ENCODE results near the gene TAS1R3.

Gene TAS1R3

DNA sequence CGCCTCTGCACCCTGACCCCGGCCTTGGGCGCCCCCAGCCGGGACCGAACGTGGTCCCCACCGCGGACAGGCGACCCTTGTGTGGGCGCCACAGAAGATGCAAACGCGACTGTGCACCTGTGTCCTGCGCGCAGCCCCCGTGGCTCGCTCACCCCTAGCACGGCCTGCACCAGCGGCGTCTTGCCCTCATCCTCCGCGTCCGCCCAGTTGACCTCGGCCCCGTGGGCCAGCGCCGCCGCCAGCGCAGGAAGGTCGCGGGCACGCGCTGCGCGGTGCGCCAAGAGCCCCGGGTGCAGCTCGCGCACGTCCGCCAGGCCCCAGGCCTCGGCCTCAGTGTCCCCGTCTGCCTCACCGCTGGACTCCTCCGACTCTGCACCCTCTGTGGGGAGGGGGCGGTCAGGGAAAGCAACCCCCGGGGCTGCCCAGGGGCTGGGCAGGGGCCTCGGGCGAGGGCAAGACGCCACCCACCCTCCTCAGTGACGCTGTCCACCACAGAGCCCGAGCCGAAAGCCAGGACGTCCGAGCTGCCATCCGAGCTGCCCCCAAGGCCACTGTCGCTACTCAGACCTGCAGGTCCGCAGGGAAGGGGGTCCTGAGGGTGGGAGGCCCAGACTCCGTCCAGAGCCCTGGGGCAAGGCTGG, 36.7 kb upstream of the TAS1R3 start:
- no peak overlapping the region for H3K4me3 ChIP-seq (ENCODE audit: low read depth, low read length)
- no peak for DNase-seq (ENCODE audit: low read depth)
- TF ChIP-seq, protein P1, sequence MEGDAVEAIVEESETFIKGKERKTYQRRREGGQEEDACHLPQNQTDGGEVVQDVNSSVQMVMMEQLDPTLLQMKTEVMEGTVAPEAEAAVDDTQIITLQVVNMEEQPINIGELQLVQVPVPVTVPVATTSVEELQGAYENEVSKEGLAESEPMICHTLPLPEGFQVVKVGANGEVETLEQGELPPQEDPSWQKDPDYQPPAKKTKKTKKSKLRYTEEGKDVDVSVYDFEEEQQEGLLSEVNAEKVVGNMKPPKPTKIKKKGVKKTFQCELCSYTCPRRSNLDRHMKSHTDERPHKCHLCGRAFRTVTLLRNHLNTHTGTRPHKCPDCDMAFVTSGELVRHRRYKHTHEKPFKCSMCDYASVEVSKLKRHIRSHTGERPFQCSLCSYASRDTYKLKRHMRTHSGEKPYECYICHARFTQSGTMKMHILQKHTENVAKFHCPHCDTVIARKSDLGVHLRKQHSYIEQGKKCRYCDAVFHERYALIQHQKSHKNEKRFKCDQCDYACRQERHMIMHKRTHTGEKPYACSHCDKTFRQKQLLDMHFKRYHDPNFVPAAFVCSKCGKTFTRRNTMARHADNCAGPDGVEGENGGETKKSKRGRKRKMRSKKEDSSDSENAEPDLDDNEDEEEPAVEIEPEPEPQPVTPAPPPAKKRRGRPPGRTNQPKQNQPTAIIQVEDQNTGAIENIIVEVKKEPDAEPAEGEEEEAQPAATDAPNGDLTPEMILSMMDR (IDR thresholded peaks at IDR 0.05; ENCODE audit: low read depth, low read length, missing control alignments), result no peak
- in situ Hi-C loops (cut with HindIII; ENCODE audit: low sequenced_read_pairs), result loop anchor here (25.0 kb wide), 1 partner anchor 157 kb away; no protein-coding TSS in a partner anchor

- in situ Hi-C loops (cut with HindIII; ENCODE audit: low sequenced_read_pairs), result loop anchor here (25.0 kb wide), 1 partner anchor 158 kb away; no protein-coding TSS in a partner anchor
- no peak for DNase-seq (ENCODE audit: low read depth)
- no peak overlapping the region for H3K4me3 ChIP-seq (ENCODE audit: low read depth, low read length)
- TF ChIP-seq, protein P1 (IDR thresholded peaks at IDR 0.05; ENCODE audit: low read depth, low read length, missing control alignments), result no peak
These were observed 35.7 kb upstream of the TAS1R3 start for GRCh38 chr1:1295154-1295923.

DNA sequence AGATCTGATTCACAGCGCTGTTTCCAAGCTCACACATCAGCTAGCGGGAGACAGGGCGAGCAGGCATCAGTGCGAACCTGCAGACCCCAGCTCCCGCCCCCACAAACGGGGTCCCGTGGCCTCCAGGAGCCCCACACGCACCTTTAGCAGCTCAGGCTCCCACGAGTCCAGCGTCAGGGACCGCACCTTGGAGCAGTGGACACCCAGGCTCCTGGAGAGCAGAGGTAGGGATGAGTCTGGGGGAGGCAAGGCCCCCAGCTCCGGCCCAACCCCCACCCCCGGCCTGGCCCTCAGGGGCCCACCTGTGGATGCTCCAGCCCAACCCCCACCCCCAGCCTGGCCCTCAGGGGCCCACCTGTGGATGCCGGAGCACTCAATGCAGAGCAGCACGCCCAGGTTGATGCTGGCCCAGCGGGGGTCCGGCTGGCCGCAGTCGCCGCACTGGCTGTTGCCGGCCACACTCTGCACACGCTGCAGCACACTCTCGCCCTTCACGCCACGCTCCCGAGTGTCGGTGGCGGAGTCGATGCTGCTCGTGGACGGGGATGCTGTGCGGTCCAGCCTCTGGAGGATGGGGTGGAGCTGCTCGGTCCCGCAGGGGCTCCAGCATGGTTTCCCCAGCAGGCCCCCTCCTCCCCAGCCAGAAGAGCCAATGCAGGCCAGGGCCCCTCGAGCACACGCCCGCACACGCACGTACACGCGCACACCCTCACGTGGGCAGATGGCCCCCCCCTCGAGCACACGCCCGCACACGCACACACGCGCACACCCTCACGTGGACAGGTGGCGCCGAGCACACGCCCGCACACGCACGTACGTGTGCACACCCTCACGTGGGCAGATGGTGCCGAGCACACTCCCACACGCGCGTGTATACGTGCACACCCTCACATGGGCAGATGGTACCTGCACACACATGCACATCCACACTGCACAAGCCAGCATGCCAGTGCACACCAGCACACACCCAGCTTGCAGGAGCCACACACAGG, 34.7 kb upstream of the TAS1R3 start:
- in situ Hi-C loops (cut with HindIII; ENCODE audit: low sequenced_read_pairs), result loop anchor here (25.0 kb wide), 1 partner anchor 159 kb away; no protein-coding TSS in a partner anchor
- no peak overlapping the region for H3K4me3 ChIP-seq (ENCODE audit: low read depth, low read length)
- DNase-seq (ENCODE audit: low read depth), result no peak

DNA sequence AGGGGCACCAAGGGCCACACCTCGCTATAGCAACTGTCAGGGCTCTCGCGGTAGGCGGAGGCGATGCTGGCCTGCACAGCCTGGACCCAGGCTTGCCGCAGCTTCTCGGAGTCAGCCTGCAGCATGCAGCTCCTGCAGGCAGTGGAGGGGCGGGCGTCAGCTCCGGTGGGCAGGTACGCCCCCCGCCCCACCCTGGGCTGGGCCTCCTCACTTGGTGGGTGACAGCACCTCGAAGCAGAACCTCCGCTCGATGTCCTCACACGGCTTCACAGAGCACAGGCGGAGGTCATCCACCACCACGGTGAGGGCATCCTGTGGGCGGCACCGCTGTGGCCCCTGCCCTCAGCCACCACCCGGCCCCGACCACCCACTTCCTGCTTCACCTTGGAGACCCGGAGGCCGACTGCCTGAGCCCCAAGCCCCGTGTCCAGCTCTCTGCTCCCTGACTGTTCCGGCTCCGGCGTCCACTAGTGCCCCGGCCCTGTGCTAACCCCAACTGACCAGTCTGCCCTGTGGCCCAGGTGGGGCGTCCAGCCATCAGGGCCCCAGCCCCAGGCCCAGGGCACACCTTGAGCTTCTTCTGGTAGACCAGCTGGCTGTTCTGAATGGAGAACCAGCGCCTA, 33.2 kb upstream of the TAS1R3 start:
- no peak for DNase-seq (ENCODE audit: low read depth)
- in situ Hi-C loops (cut with HindIII; ENCODE audit: low sequenced_read_pairs), result loop anchor here (25.0 kb wide), 1 partner anchor 161 kb away; no protein-coding TSS in a partner anchor
- TF ChIP-seq, protein P1 (IDR thresholded peaks at IDR 0.05; ENCODE audit: low read depth, low read length, missing control alignments), result no peak
- no peak overlapping the region for H3K4me3 ChIP-seq (ENCODE audit: low read depth, low read length)

More for the DNA sequence above, 34.7 kb upstream of the TAS1R3 start:
- TF ChIP-seq, protein P1 (IDR thresholded peaks at IDR 0.05; ENCODE audit: low read depth, low read length, missing control alignments), result no peak

- no peak overlapping the region for H3K4me3 ChIP-seq (ENCODE audit: low read depth, low read length)
- in situ Hi-C loops (cut with HindIII; ENCODE audit: low sequenced_read_pairs), result loop anchor here (25.0 kb wide), 1 partner anchor 162 kb away; no protein-coding TSS in a partner anchor
- no peak for DNase-seq (ENCODE audit: low read depth)
These were observed 32.0 kb upstream of the TAS1R3 start for GRCh38 chr1:1298861-1299685.

More at GRCh38 chr1:1298861-1299685, 32.0 kb upstream of the TAS1R3 start:
- TF ChIP-seq, protein P1 (IDR thresholded peaks at IDR 0.05; ENCODE audit: low read depth, low read length, missing control alignments), result no peak
